ENCODE measurements around the gene VKORC1. TPM values are rescaled to one million over a fixed set of nuclear protein-coding genes. Genes with fewer than 3 reads are reported as not detected.

VKORC1 gene
- total and polyA plus RNA-seq, 2 of the 4 experiments (the other 2 are of a cell fraction) = 65.2 to 317 TPM

DNA sequence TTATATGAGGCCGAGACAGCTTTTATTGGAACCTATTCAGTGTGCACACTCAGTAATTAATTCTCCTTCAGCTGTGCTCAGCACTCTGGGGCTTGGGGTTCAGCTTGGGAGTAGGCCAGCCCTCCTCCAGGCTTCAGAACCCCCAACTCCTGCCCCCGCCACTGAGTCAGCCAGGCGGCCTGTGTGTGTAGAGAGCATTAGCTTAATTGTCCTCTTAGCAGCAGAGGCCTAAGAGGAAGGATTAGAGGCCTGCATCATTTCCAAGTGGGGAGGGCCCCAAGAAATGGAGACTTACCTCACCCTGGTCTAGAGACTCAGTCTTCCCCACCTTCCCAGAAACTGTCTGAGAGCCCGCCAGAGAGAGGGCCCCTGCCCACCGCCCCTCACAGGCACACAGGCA lies 6.6 kb downstream of the VKORC1 start:
- no peaks in the 10 kb centered on the region for H3K27me3 ChIP-seq (ENCODE audit: control insufficient read depth, insufficient read depth, low read length)
- in situ Hi-C loops (cut with MboI; ENCODE audit: low sequenced_read_pairs) = loop anchor here (10.0 kb wide), 1 partner anchor 103 kb away; the partner anchor contains the start of gene HSD3B7
- no peak overlapping the region for H2BK15ac ChIP-seq (ENCODE audit: low read depth, low read length)
- intact Hi-C loops (cut with micrococcal nuclease) = no loop called here
- H3K4me2 ChIP-seq (ENCODE audit: low read depth, low read length) = no peak overlapping the region
- ChIA-PET CTCF (interaction anchor here (0.5 kb wide), 1 partner anchor 379 kb away, joined by 4 read pairs; no protein-coding TSS in a partner anchor), POLR2A (ENCODE audit: unreplicated experiment) (no interaction called here)
- H4K5ac ChIP-seq (ENCODE audit: low read depth, low read length) = no peak overlapping the region
- no peak overlapping the region for H3K27ac ChIP-seq (ENCODE audit: insufficient read depth, low read length)
- no peak overlapping the region for H3K9ac ChIP-seq (ENCODE audit: low read depth, low read length)
- no CpG with 5 or more reads among the region's 5 CpGs for WGBS, 2 experiments (ENCODE audit: extremely low coverage in 2 of 2, insufficient read length in 1 of 2)
- peaks cover 49% of the 10 kb centered on the region for H3K36me3 ChIP-seq (ENCODE audit: control insufficient read depth, insufficient read depth, low read length)
- no peak overlapping the region for H3K18ac ChIP-seq (ENCODE audit: low read depth, low read length)
- no peak overlapping the region for H3K4ac ChIP-seq (ENCODE audit: low read depth, low read length)
- no peak overlapping the region for H3K56ac ChIP-seq (ENCODE audit: extremely low read depth, insufficient read depth, low read length)
- H4K20me1 ChIP-seq (ENCODE audit: insufficient read depth, low read length) = peaks cover 10% of the 10 kb centered on the region
- peaks cover 23 to 59% of the 10 kb centered on the region in 2 experiments for H3K79me1 ChIP-seq (ENCODE audit: low read depth in 1 of 2, low read length in 2 of 2)
- no peaks in the 10 kb centered on the region for H3K9me3 ChIP-seq (ENCODE audit: control insufficient read depth, insufficient read depth, low read length)
- H2BK5ac ChIP-seq (ENCODE audit: low read depth, low read length, poor library complexity, severe bottlenecking) = no peak overlapping the region
- no peak overlapping the region for H2AK5ac ChIP-seq (ENCODE audit: low read depth, low read length)
- ATAC-seq (ENCODE audit: low read depth) (no peak), DNase-seq (no peak)
- no peak overlapping the region for H4K91ac ChIP-seq (ENCODE audit: insufficient read depth, low read depth, low read length)
- no peak overlapping the region for H3K4me3 ChIP-seq (ENCODE audit: insufficient read depth, low read depth, low read length)
- dilution Hi-C loops (cut with HindIII; ENCODE audit: low sequenced_read_pairs, unreplicated experiment) = no loop called here
- no TSS peak for BruUV-seq (replicated peaks)
- no peak overlapping the region for H4K8ac ChIP-seq (ENCODE audit: low read depth in 2 of 2, low read length in 2 of 2)
- H3K23ac ChIP-seq (ENCODE audit: low read depth, low read length) = no peak overlapping the region
- H3K4me1 ChIP-seq (ENCODE audit: control insufficient read depth, insufficient read depth, low read length) = no peaks in the 10 kb centered on the region; the same call in 1 of the 2 replicates
- H2BK120ac ChIP-seq (ENCODE audit: low read depth, low read length) = no peak overlapping the region
- peaks cover 9% of the 10 kb centered on the region for H3K9me1 ChIP-seq (ENCODE audit: insufficient read depth, low read length)
- TF ChIP-seq, protein P1, sequence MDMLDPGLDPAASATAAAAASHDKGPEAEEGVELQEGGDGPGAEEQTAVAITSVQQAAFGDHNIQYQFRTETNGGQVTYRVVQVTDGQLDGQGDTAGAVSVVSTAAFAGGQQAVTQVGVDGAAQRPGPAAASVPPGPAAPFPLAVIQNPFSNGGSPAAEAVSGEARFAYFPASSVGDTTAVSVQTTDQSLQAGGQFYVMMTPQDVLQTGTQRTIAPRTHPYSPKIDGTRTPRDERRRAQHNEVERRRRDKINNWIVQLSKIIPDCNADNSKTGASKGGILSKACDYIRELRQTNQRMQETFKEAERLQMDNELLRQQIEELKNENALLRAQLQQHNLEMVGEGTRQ (IDR thresholded peaks at IDR 0.05; ENCODE audit: low read depth, low read length) = no peak
- TF ChIP-seq, protein P2, sequence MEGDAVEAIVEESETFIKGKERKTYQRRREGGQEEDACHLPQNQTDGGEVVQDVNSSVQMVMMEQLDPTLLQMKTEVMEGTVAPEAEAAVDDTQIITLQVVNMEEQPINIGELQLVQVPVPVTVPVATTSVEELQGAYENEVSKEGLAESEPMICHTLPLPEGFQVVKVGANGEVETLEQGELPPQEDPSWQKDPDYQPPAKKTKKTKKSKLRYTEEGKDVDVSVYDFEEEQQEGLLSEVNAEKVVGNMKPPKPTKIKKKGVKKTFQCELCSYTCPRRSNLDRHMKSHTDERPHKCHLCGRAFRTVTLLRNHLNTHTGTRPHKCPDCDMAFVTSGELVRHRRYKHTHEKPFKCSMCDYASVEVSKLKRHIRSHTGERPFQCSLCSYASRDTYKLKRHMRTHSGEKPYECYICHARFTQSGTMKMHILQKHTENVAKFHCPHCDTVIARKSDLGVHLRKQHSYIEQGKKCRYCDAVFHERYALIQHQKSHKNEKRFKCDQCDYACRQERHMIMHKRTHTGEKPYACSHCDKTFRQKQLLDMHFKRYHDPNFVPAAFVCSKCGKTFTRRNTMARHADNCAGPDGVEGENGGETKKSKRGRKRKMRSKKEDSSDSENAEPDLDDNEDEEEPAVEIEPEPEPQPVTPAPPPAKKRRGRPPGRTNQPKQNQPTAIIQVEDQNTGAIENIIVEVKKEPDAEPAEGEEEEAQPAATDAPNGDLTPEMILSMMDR (conservative IDR thresholded peaks at IDR 0.05; ENCODE audit: low read depth, low read length) = no peak
- TF ChIP-seq NFE2L2 (IDR thresholded peaks at IDR 0.05; ENCODE audit: low read depth, low read length) (no peak), RAD21 (IDR thresholded peaks at IDR 0.05; ENCODE audit: low read length) (no peak)
- H3K14ac ChIP-seq (replicated peaks; ENCODE audit: low read depth, low read length) = no peak overlapping the region
- H2AK9ac ChIP-seq (replicated peaks; ENCODE audit: low read depth, low read length, poor library complexity) = no peak overlapping the region
- no peak overlapping the region for H2BK20ac ChIP-seq (ENCODE audit: low read depth, low read length)
- H2AFZ ChIP-seq (replicated peaks; ENCODE audit: low read length, poor library complexity) = no peak overlapping the region
